ENCODE measurements around the gene NPFFR1.

DNA sequence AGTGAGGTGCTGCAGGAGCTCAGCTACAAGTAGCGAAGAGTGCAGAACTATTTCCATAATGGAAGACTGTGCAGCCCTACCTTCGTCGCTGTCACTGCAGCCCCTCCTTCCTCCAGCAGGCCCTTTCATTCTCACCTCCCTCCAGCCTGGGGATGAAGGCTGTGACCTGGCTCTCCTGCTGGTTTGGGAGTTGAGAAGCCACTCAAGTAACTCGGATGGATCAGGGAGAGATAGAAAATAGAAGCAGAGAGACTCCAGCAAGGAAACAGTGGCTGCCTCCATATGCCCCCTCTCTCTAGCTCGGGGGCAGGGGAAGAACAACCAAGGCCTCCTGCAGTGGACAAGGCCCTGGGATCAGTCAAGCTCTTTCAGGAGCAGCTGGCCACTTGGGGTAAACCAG, 37.4 kb upstream of the NPFFR1 start:
- TF ChIP-seq CTCF (IDR thresholded peaks at IDR 0.05) (no peak), EZH2 (IDR thresholded peaks at IDR 0.05) (no peak)

Data from neural progenitor cell (in vitro differentiated cells).